GM12872 (cell line): ENCODE results near the gene KCNJ14.

ENCODE experiments used
- CTCF ChIP-seq: IDR thresholded peaks from 3 replicates; pipeline ENCODE4 v1.5.1; 2011; ENCODE audit warnings: low read depth, mild to moderate bottlenecking, low read length, moderate library complexity; ENCODE audit not compliant: insufficient read depth

The KCNJ14 gene

GRCh38 chr19:48475369-48476068, 20.1 kb downstream of the KCNJ14 start:
- no peak for TF ChIP-seq CTCF

- TF ChIP-seq CTCF, result no peak
These were observed 20.8 kb downstream of the KCNJ14 start for GRCh38 chr19:48476176-48476575.

GRCh38 chr19:48477067-48477685, 21.8 kb downstream of the KCNJ14 start:
- TF ChIP-seq CTCF, result no peak

GRCh38 chr19:48477698-48478338, 22.4 kb downstream of the KCNJ14 start:
- no peak for TF ChIP-seq CTCF

- no peak for TF ChIP-seq CTCF
These were observed 23.2 kb downstream of the KCNJ14 start for GRCh38 chr19:48478339-48479256.

- no peak for TF ChIP-seq CTCF
These were observed 24.3 kb downstream of the KCNJ14 start for GRCh38 chr19:48479686-48480085.

GRCh38 chr19:48480183-48480557, 24.8 kb downstream of the KCNJ14 start:
- no peak for TF ChIP-seq CTCF
